GM06990 (cell line): ENCODE measurements around the gene RNF145.

Source experiments
- DNase-seq: peaks from one replicate; pipeline ENCODE4 v3.0.0-alpha.2; 2011; ENCODE audit not compliant: insufficient read length; ENCODE audit errors: extremely low read depth
- H3K27me3 ChIP-seq: replicated peaks from 2 replicates; pipeline ENCODE4 v1.6.0; 2011; ENCODE audit warnings: low read length; ENCODE audit not compliant: control insufficient read depth, insufficient read depth
- H3K36me3 ChIP-seq: 2 replicates; pipeline ENCODE4 v1.5.1; 2011; ENCODE audit warnings: low read length; ENCODE audit not compliant: control insufficient read depth, insufficient read depth
- H3K4me3 ChIP-seq: replicated peaks from 2 replicates; pipeline ENCODE4 v1.5.1; 2011; ENCODE audit warnings: low read depth, mild to moderate bottlenecking, control low read depth, low read length
- TF ChIP-seq, protein P1 (sequence below): IDR thresholded peaks from 2 replicates; pipeline ENCODE4 v1.5.1; 2011; ENCODE audit warnings: low read length, control low read depth, mild to moderate bottlenecking, inconsistent platforms; ENCODE audit not compliant: insufficient read depth, poor library complexity, severe bottlenecking

RNF145 gene

DNA sequence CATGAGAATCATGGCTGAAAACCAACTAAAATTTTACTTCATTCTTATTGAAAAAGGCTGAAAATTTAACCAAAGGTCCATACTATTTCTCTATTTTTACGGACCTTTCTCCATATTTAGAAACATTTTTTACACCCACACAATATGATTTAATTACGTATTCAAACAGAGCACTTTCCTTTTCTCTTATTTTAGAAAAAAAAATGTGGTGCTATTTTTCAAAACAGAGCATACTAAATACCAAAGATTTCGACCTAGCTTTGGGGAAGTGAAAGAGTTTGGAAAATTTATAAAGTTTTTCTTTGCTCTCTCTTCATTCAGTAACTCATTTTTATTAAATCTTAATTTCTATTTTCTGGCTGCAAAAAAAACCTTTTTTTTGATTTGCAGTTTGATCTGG lies 38.1 kb downstream of the RNF145 start:
- TF ChIP-seq, protein P1, sequence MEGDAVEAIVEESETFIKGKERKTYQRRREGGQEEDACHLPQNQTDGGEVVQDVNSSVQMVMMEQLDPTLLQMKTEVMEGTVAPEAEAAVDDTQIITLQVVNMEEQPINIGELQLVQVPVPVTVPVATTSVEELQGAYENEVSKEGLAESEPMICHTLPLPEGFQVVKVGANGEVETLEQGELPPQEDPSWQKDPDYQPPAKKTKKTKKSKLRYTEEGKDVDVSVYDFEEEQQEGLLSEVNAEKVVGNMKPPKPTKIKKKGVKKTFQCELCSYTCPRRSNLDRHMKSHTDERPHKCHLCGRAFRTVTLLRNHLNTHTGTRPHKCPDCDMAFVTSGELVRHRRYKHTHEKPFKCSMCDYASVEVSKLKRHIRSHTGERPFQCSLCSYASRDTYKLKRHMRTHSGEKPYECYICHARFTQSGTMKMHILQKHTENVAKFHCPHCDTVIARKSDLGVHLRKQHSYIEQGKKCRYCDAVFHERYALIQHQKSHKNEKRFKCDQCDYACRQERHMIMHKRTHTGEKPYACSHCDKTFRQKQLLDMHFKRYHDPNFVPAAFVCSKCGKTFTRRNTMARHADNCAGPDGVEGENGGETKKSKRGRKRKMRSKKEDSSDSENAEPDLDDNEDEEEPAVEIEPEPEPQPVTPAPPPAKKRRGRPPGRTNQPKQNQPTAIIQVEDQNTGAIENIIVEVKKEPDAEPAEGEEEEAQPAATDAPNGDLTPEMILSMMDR = no peak
- Histone ChIP-seq H3K27me3 (no peaks in the 10 kb centered on the region), H3K36me3 (peaks cover 3% of the 10 kb centered on the region; the same call in 1 of the 2 replicates), H3K4me3 (no peak overlapping the region)
- no peak for DNase-seq

DNA sequence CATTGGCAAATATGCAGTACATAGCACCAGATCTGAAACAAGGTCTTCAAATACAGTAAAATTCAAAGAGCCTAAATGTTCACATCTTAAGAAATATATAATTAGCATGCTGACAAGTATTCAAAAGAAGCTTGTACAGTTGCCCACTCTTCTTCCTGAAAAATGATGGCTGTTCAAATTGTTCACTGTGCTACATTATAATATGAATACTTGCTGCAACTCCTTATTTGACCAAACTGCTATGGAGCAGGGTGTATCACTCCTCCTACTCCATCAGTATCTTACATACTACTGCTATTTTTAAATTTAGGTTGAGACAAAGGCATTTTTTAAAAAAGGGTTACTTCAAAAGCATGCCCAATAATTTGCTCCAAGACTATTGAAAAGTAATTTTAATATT lies 39.3 kb downstream of the RNF145 start:
- TF ChIP-seq, protein P1 = no peak
- H3K4me3 ChIP-seq = no peak overlapping the region
- no peak for DNase-seq
- H3K36me3 ChIP-seq = peaks cover 2% of the 10 kb centered on the region; the same call in 1 of the 2 replicates
- no peaks in the 10 kb centered on the region for H3K27me3 ChIP-seq

DNA sequence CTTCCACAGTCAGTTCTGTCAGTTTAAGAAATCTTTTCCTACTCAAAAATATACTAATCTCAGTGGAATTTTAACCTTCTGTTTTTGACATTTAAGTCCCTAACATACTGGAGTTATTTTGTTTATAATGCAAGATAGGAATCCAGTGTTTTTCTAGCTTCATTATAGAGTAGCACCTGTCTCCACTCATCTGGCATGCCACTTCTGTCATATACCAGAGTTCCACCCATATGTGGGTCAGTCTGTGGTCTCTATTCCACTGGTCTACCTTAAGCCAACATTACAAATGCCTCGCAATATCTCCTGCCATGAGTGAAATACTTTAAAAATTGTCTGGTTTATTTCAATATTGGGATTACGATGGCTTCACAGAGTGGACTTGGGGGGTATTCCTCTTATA lies 42.9 kb downstream of the RNF145 start:
- TF ChIP-seq, protein P1 = no peak
- Histone ChIP-seq H3K36me3 (peaks cover 2% of the 10 kb centered on the region), H3K27me3 (no peaks in the 10 kb centered on the region), H3K4me3 (no peak overlapping the region)
- DNase-seq = no peak

DNA sequence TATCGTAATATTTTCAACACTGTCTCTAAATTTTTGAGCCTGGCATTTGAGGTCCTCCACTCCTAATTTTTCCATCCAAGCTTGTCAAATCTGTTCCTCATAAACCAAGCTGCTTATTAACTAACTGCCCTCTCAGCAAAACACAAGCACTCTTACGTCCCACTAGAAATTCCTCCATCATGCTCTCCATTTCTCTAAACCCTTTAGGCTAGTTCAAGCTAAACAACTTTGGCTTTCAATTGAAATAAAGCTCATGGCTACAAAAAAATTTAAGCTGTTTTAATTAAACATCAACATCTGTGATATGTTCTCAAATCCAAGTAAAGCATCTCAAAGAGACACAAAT lies 45.7 kb downstream of the RNF145 start:
- Histone ChIP-seq H3K4me3 (no peak overlapping the region), H3K27me3 (no peaks in the 10 kb centered on the region), H3K36me3 (peaks cover 5% of the 10 kb centered on the region)
- TF ChIP-seq, protein P1 = no peak
- no peak for DNase-seq

DNA sequence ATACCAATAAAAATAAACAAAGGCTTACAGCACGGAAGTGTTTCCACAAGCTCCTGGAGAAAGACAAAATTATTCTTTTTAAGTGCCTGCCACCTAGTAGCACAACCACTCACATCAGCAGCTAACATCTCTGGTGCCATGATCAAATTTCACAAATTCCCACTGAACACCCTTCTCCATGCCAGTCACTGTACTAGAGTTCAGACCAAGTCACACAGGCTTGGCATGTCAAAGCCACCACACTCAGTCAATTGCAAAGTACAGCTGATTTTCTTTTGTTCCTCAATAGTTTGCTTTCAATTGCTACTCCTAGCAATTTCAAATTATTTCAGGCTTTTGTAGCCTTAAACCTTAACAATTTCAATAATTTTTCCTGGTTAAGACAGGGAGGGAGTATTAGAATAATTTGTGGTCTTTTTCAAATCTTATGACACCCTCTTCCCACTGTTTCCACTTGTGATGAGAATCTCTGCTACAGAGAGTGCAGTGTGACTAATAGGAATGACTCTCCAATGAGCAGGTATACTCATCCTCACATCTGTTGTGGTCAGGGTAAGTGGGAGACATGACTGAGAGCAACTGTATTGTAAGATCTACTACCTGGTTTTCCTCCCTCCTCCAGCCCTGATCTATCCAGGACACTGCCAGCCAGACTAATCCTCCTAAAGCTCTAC lies 46.2 kb downstream of the RNF145 start:
- DNase-seq = no peak
- H3K27me3 ChIP-seq = no peaks in the 10 kb centered on the region
- TF ChIP-seq, protein P1 = no peak
- peaks cover 5% of the 10 kb centered on the region for H3K36me3 ChIP-seq
- no peak overlapping the region for H3K4me3 ChIP-seq
